ENCODE results near the gene DOCK9.

DNA sequence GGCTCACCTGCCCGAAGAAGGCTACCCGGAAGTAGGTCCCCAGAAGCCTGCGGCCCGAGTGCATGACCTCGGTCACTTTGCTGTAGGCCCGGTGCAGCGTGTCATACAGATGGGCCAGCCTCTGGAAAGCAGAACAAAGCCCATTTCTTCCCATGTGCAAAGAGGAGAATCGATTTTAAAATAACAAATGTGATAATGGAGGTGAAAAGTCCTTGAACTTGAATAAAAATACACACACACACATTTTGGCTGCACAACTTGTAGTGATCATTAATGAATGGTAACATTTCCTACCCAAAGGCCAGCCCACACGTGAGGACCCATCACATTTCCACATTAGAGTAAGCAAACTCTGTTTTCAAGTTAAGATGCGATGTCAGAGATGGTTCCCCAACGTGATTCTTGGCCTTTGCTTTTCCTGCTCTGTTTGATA, 168.5 kb downstream of the DOCK9 start:
- TF ChIP-seq EZH2 (IDR thresholded peaks at IDR 0.05; ENCODE audit: borderline replicate concordance, low read depth, low read length, severe bottlenecking) (no peak), POLR2AphosphoS5 (IDR thresholded peaks at IDR 0.05; ENCODE audit: insufficient read depth, low read depth, low read length) (no peak), MAX (IDR thresholded peaks at IDR 0.05; ENCODE audit: insufficient read depth, insufficient read length) (no peak)
- TF ChIP-seq, protein P1, sequence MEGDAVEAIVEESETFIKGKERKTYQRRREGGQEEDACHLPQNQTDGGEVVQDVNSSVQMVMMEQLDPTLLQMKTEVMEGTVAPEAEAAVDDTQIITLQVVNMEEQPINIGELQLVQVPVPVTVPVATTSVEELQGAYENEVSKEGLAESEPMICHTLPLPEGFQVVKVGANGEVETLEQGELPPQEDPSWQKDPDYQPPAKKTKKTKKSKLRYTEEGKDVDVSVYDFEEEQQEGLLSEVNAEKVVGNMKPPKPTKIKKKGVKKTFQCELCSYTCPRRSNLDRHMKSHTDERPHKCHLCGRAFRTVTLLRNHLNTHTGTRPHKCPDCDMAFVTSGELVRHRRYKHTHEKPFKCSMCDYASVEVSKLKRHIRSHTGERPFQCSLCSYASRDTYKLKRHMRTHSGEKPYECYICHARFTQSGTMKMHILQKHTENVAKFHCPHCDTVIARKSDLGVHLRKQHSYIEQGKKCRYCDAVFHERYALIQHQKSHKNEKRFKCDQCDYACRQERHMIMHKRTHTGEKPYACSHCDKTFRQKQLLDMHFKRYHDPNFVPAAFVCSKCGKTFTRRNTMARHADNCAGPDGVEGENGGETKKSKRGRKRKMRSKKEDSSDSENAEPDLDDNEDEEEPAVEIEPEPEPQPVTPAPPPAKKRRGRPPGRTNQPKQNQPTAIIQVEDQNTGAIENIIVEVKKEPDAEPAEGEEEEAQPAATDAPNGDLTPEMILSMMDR (IDR thresholded peaks at IDR 0.05; ENCODE audit: extremely low read depth in 1 of 2, insufficient read depth in 1 of 2, low read depth in 1 of 2, low read length in 2 of 2): no peak

Measured in endothelial cell of umbilical vein (primary cell).